ENCODE results near the gene SRF.

- no peak for TF ChIP-seq POLR2A (IDR thresholded peaks at IDR 0.05)
- no peak for TF ChIP-seq CTCF (IDR thresholded peaks at IDR 0.05)
These were observed 40.9 kb downstream of the SRF start for GRCh38 chr6:43211955-43212354.

All from uterus (tissue), 2 donors.